HCT116 (cell line): ENCODE data around the gene ZNF581. TPM values are rescaled to one million over a fixed set of nuclear protein-coding genes. Genes with fewer than 3 reads are reported as not detected.

Experiments
- ATAC-seq: fragments of 200-7000 bp; cut with Tn5 transposase; 2 replicates; pipeline ENCODE4 v1.9.1; 2020; ENCODE audit warnings: mild to moderate bottlenecking, moderate library complexity
- BruUV-seq: library from RNA; stranded (reverse); fragments of 400-500 nt; replicated peaks from 2 replicates; lab custom pipeline; 2021; lab: Mats Ljungman, UMichigan
- CTCF ChIA-PET: fragments of 300-600 bp; sonication (Branson Sonifier 250); formaldehyde crosslinking; loops from one replicate; lab custom pipeline; 2021; ENCODE audit warnings: antibody characterized with exemption; lab: Charles Lee
- POLR2A ChIA-PET: fragments of 300-600, 350-600 bp; sonication (Branson Sonifier 250); formaldehyde crosslinking; loops from one replicate; lab custom pipeline; 2021; ENCODE audit warnings: antibody characterized with exemption; lab: Charles Lee
- RAD21 ChIA-PET, 2 experiments: fragments of 300-600 bp; sonication (Branson Sonifier 250); formaldehyde crosslinking; loops; one replicate each; lab custom pipeline; 2023; ENCODE audit warnings: low total read pairs in 2 of 2; ENCODE audit not compliant: uncharacterized antibody in 2 of 2, unreplicated experiment in 2 of 2, low non-redundant PET in 1 of 2; lab: Charles Lee
- DNase-seq: peaks from one replicate; pipeline ENCODE4 v3.0.0-alpha.2; 2010; ENCODE audit warnings: low read depth, low spot score
- H2AFZ ChIP-seq: fragments of 200-600 bp; shearing (Covaris generic), sonication (generic); 2 replicates; pipeline ENCODE4 v1.6.1; 2017; ENCODE audit warnings: low read depth, mixed run types, mixed read lengths, antibody characterized with exemption, low read length; ENCODE audit not compliant: poor library complexity, severe bottlenecking
- H3K27ac ChIP-seq: 2 replicates; pipeline ENCODE4 v1.5.1; 2012; ENCODE audit warnings: low read depth, low read length
- H3K27me3 ChIP-seq: fragments of 200-600 bp; sonication (generic); 2 replicates; pipeline ENCODE4 v1.6.1; 2016; ENCODE audit warnings: mixed run types, low read length, mixed read lengths; ENCODE audit not compliant: insufficient read depth
- H3K36me3 ChIP-seq, 2 experiments: fragments of 200-500 bp in 1 of 2; fragments of 200-600 bp in 1 of 2; sonication (Bioruptor generic) in 1 of 2; sonication (generic) in 1 of 2; 2 replicates each; pipeline versions ENCODE4 v1.5.1 to v1.6.1; 2014 to 2016; ENCODE audit warnings: low read length in 2 of 2, inconsistent platforms in 1 of 2, mixed read lengths in 1 of 2, mixed run types in 1 of 2; ENCODE audit not compliant: insufficient read depth in 2 of 2, control insufficient read depth in 1 of 2
- H3K4me1 ChIP-seq, 2 experiments: fragments of 200-600 bp in 1 of 2; sonication (generic) in 1 of 2; 2 replicates each; pipeline versions ENCODE4 v1.5.1 to v1.6.1; 2012 to 2017; ENCODE audit warnings: low read length in 2 of 2, inconsistent platforms in 1 of 2, mild to moderate bottlenecking in 1 of 2, mixed read lengths in 1 of 2, mixed run types in 1 of 2, moderate library complexity in 1 of 2; ENCODE audit not compliant: insufficient read depth in 2 of 2, control insufficient read depth in 1 of 2
- H3K4me2 ChIP-seq: fragments of 200-600 bp; sonication (generic); 2 replicates; pipeline ENCODE4 v1.6.1; 2017; ENCODE audit warnings: mixed run types, low read length, mixed read lengths
- H3K4me3 ChIP-seq, 2 experiments: fragments of 200-600 bp in 1 of 2; sonication (generic) in 1 of 2; replicated peaks in 1 of 2; 2 replicates each; pipeline ENCODE4 v1.5.1; 2011 to 2016; ENCODE audit warnings: low read length in 2 of 2, control low read depth in 1 of 2, low read depth in 1 of 2, mild to moderate bottlenecking in 1 of 2, mixed read lengths in 1 of 2, mixed run types in 1 of 2
- H3K79me2 ChIP-seq: fragments of 200-600 bp; sonication (generic); 2 replicates; pipeline ENCODE4 v1.6.1; 2017; ENCODE audit warnings: mild to moderate bottlenecking, mixed run types, low read length, moderate library complexity, mixed read lengths; ENCODE audit not compliant: insufficient read depth
- H3K9ac ChIP-seq: fragments of 200-600 bp; sonication (generic); 2 replicates; pipeline ENCODE4 v1.6.1; 2016; ENCODE audit warnings: low read length, mixed read lengths
- H3K9me2 ChIP-seq: fragments of 200-600 bp; sonication (generic), shearing (Covaris generic); 2 replicates; pipeline ENCODE4 v1.6.1; 2017; ENCODE audit warnings: mixed run types, mild to moderate bottlenecking, moderate library complexity; ENCODE audit not compliant: insufficient read depth
- H3K9me3 ChIP-seq, 2 experiments: fragments of 200-500 bp in 1 of 2; fragments of 200-600 bp in 1 of 2; sonication (Bioruptor generic) in 1 of 2; sonication (generic) in 1 of 2; 2 replicates each; pipeline ENCODE4 v1.6.1; 2014 to 2017; ENCODE audit warnings: low read length in 2 of 2, mixed read lengths in 2 of 2, inconsistent platforms in 1 of 2, low read depth in 1 of 2, mild to moderate bottlenecking in 1 of 2, mixed run types in 1 of 2, moderate library complexity in 1 of 2; ENCODE audit not compliant: control insufficient read depth in 1 of 2, insufficient read depth in 1 of 2
- H4K20me1 ChIP-seq: fragments of 200-600 bp; sonication (generic), shearing (Covaris generic); 2 replicates; pipeline ENCODE4 v1.6.1; 2017; ENCODE audit warnings: mixed run types, mild to moderate bottlenecking, moderate library complexity; ENCODE audit not compliant: insufficient read depth
- ATF3 ChIP-seq: IDR thresholded peaks from 2 replicates; pipeline ENCODE4 v1.6.1; 2012
- CEBPB ChIP-seq: IDR thresholded peaks from 2 replicates; pipeline ENCODE4 v1.6.1; 2012; ENCODE audit warnings: low read depth
- CTCF ChIP-seq, 3 experiments: fragments of 200-600 bp in 1 of 3; sonication (generic) in 1 of 3; IDR thresholded peaks in 2 of 3; conservative IDR thresholded peaks in 1 of 3; 2 replicates each; pipeline ENCODE4 v1.5.1; 2012 to 2017; ENCODE audit warnings: low read depth in 2 of 3, low read length in 2 of 3, antibody characterized with exemption in 1 of 3, borderline replicate concordance in 1 of 3, control low read depth in 1 of 3, mild to moderate bottlenecking in 1 of 3, mixed read lengths in 1 of 3, mixed run types in 1 of 3, moderate library complexity in 1 of 3; ENCODE audit not compliant: insufficient read depth in 1 of 3
- EGR1 ChIP-seq: IDR thresholded peaks from 2 replicates; pipeline ENCODE4 v1.6.1; 2012; ENCODE audit warnings: low read depth
- ELF1 ChIP-seq: IDR thresholded peaks from 2 replicates; pipeline ENCODE4 v1.6.1; 2012; ENCODE audit warnings: low read depth, borderline replicate concordance
- EZH2phosphoT487 ChIP-seq: fragments of 200-600 bp; IDR thresholded peaks from 2 replicates; pipeline ENCODE4 v1.6.1; 2018; ENCODE audit warnings: antibody characterized with exemption, borderline replicate concordance
- FOSL1 ChIP-seq: IDR thresholded peaks from 2 replicates; pipeline ENCODE4 v1.6.1; 2012; ENCODE audit warnings: low read depth
- MAX ChIP-seq: IDR thresholded peaks from 2 replicates; pipeline ENCODE4 v1.6.1; 2012
- POLR2A ChIP-seq: IDR thresholded peaks from 2 replicates; pipeline ENCODE4 v1.7.0; 2011; ENCODE audit warnings: borderline replicate concordance; ENCODE audit not compliant: insufficient read depth, insufficient read length; ENCODE audit errors: extremely low read depth
- POLR2AphosphoS5 ChIP-seq: IDR thresholded peaks from 2 replicates; pipeline ENCODE4 v1.6.1; 2011; ENCODE audit warnings: mild to moderate bottlenecking, low read depth, low read length, moderate library complexity
- RAD21 ChIP-seq: IDR thresholded peaks from 2 replicates; pipeline ENCODE4 v1.6.1; 2012; ENCODE audit warnings: low read depth, mild to moderate bottlenecking
- SIN3A ChIP-seq: IDR thresholded peaks from 2 replicates; pipeline ENCODE4 v1.6.1; 2012; ENCODE audit warnings: low read depth
- SP1 ChIP-seq: IDR thresholded peaks from 2 replicates; pipeline ENCODE4 v1.6.1; 2012; ENCODE audit warnings: low read depth
- SRF ChIP-seq: IDR thresholded peaks from 2 replicates; pipeline ENCODE4 v1.6.1; 2012; ENCODE audit warnings: low read depth
- YY1 ChIP-seq: IDR thresholded peaks from 2 replicates; pipeline ENCODE4 v1.6.1; 2011; ENCODE audit warnings: low read length, low read depth, moderate library complexity, mild to moderate bottlenecking; ENCODE audit not compliant: insufficient replicate concordance; ENCODE audit errors: extremely low read depth
- ZFX ChIP-seq: fragments of 450-650 bp; IDR thresholded peaks from 2 replicates; pipeline ENCODE4 v1.6.1; 2017
- ZNF274 ChIP-seq: fragments of 200-500 bp; sonication (Bioruptor generic); IDR thresholded peaks from 2 replicates; pipeline ENCODE4 v1.6.1; 2014; ENCODE audit warnings: mild to moderate bottlenecking, low read depth, low read length, inconsistent platforms
- intact Hi-C: fragments of 100-400 bp; cut with micrococcal nuclease; formaldehyde crosslinking; loops from 2 replicates; pipeline ENCODE4 v1.10.0; 2022
- total RNA-seq: library from RNA; stranded (reverse); gene quantifications from one replicate; pipeline ENCODE4 v1.2.1, GENCODE V29; 2021; ENCODE audit not compliant: unreplicated experiment

ZNF581 gene
- total RNA-seq, 1 experiment from 2014 or later: 44.4 TPM

GRCh38 chr19:55677572-55678028 lies 34.2 kb downstream of the ZNF581 start:
- Histone ChIP-seq H3K27ac (no peak overlapping the region), H3K9me3 (no peaks in the 10 kb centered on the region), H3K4me2 (no peak overlapping the region), H3K9ac (no peak overlapping the region), H2AFZ (no peak overlapping the region), H3K9me2 (no peaks in the 10 kb centered on the region), H3K27me3 (no peaks in the 10 kb centered on the region), H3K4me3 (no peak overlapping the region), H4K20me1 (0 out of 2 replicates have a peak, but pooled peaks cover 8% of the 10 kb centered on the region), H3K79me2 (peaks cover 90% of the 10 kb centered on the region), H3K36me3 (peaks cover 16 to 30% of the 10 kb centered on the region in 2 experiments; a peak in 3 of 4 replicates), H3K4me1 (peaks cover 11 to 41% of the 10 kb centered on the region in 2 experiments)
- intact Hi-C loops: no loop called here
- ChIA-PET CTCF (no interaction called here), POLR2A (no interaction called here), RAD21 (no interaction called here)
- DNase-seq (no peak), ATAC-seq (no peak)
- BruUV-seq: no TSS peak
- TF ChIP-seq POLR2A (no peak), YY1 (no peak), CEBPB (no peak), ATF3 (no peak), SIN3A (no peak), EGR1 (no peak), SP1 (no peak), EZH2phosphoT487 (no peak), POLR2AphosphoS5 (no peak), SRF (no peak), ELF1 (no peak), FOSL1 (no peak)

GRCh38 chr19:55678121-55678671 lies 34.7 kb downstream of the ZNF581 start:
- peaks cover 15 to 30% of the 10 kb centered on the region in 2 experiments; a peak in 3 of 4 replicates for H3K36me3 ChIP-seq
- no peak for TF ChIP-seq CTCF (IDR thresholded peaks at IDR 0.05 in 2 of 3, conservative IDR thresholded peaks at IDR 0.05 in 1 of 3; ENCODE audit: borderline replicate concordance in 1 of 3, insufficient read depth in 1 of 3, low read depth in 2 of 3, low read length in 2 of 3)
- no peak for TF ChIP-seq SP1
- no peak for TF ChIP-seq ZNF274
- no peak for TF ChIP-seq EZH2phosphoT487
- TF ChIP-seq CEBPB: no peak
- TF ChIP-seq MAX: no peak
- no peak for TF ChIP-seq RAD21
- TF ChIP-seq FOSL1: no peak
- TF ChIP-seq ZFX: no peak
- ChIA-PET POLR2A (no interaction called here), RAD21 (no interaction called here), CTCF (no interaction called here)
- H3K79me2 ChIP-seq: peaks cover 86% of the 10 kb centered on the region
- ATAC-seq (no peak), DNase-seq (no peak)
- peaks cover 9 to 37% of the 10 kb centered on the region in 2 experiments for H3K4me1 ChIP-seq
- intact Hi-C loops: no loop called here
- no TSS peak for BruUV-seq
- H4K20me1 ChIP-seq: 0 out of 2 replicates have a peak, but pooled peaks cover 4% of the 10 kb centered on the region
- H3K4me3 ChIP-seq: no peak overlapping the region
- no peak overlapping the region for H2AFZ ChIP-seq
- H3K9ac ChIP-seq: no peak overlapping the region
- H3K4me2 ChIP-seq: no peak overlapping the region
- H3K9me3 ChIP-seq: no peaks in the 10 kb centered on the region
- no peaks in the 10 kb centered on the region for H3K9me2 ChIP-seq
- no peaks in the 10 kb centered on the region for H3K27me3 ChIP-seq
- no peak overlapping the region for H3K27ac ChIP-seq
